HCT116 (cell line): ENCODE results near the gene EDDM3A. TPM values are rescaled to one million over a fixed set of nuclear protein-coding genes. Genes with fewer than 3 reads are reported as not detected.

Experiments used
- ATAC-seq: fragments of 200-7000 bp; cut with Tn5 transposase; 2 replicates; pipeline ENCODE4 v1.9.1; 2020; ENCODE audit warnings: mild to moderate bottlenecking, moderate library complexity
- BruUV-seq: library from RNA; stranded (reverse); fragments of 400-500 nt; replicated peaks from 2 replicates; lab custom pipeline; 2021; lab: Mats Ljungman, UMichigan
- CTCF ChIA-PET: fragments of 300-600 bp; sonication (Branson Sonifier 250); formaldehyde crosslinking; loops from one replicate; lab custom pipeline; 2021; ENCODE audit warnings: antibody characterized with exemption; lab: Charles Lee
- POLR2A ChIA-PET: fragments of 300-600, 350-600 bp; sonication (Branson Sonifier 250); formaldehyde crosslinking; loops from one replicate; lab custom pipeline; 2021; ENCODE audit warnings: antibody characterized with exemption; lab: Charles Lee
- RAD21 ChIA-PET, 2 experiments: fragments of 300-600 bp; sonication (Branson Sonifier 250); formaldehyde crosslinking; loops; one replicate each; lab custom pipeline; 2023; ENCODE audit warnings: low total read pairs in 2 of 2; ENCODE audit not compliant: uncharacterized antibody in 2 of 2, unreplicated experiment in 2 of 2, low non-redundant PET in 1 of 2; lab: Charles Lee
- DNase-seq: peaks from one replicate; pipeline ENCODE4 v3.0.0-alpha.2; 2010; ENCODE audit warnings: low read depth, low spot score
- H2AFZ ChIP-seq: fragments of 200-600 bp; shearing (Covaris generic), sonication (generic); 2 replicates; pipeline ENCODE4 v1.6.1; 2017; ENCODE audit warnings: low read depth, mixed run types, mixed read lengths, antibody characterized with exemption, low read length; ENCODE audit not compliant: poor library complexity, severe bottlenecking
- H3K27ac ChIP-seq: 2 replicates; pipeline ENCODE4 v1.5.1; 2012; ENCODE audit warnings: low read depth, low read length
- H3K27me3 ChIP-seq: fragments of 200-600 bp; sonication (generic); 2 replicates; pipeline ENCODE4 v1.6.1; 2016; ENCODE audit warnings: mixed run types, low read length, mixed read lengths; ENCODE audit not compliant: insufficient read depth
- H3K36me3 ChIP-seq, 2 experiments: fragments of 200-500 bp in 1 of 2; fragments of 200-600 bp in 1 of 2; sonication (Bioruptor generic) in 1 of 2; sonication (generic) in 1 of 2; 2 replicates each; pipeline versions ENCODE4 v1.5.1 to v1.6.1; 2014 to 2016; ENCODE audit warnings: low read length in 2 of 2, inconsistent platforms in 1 of 2, mixed read lengths in 1 of 2, mixed run types in 1 of 2; ENCODE audit not compliant: insufficient read depth in 2 of 2, control insufficient read depth in 1 of 2
- H3K4me1 ChIP-seq, 2 experiments: fragments of 200-600 bp in 1 of 2; sonication (generic) in 1 of 2; 2 replicates each; pipeline versions ENCODE4 v1.5.1 to v1.6.1; 2012 to 2017; ENCODE audit warnings: low read length in 2 of 2, inconsistent platforms in 1 of 2, mild to moderate bottlenecking in 1 of 2, mixed read lengths in 1 of 2, mixed run types in 1 of 2, moderate library complexity in 1 of 2; ENCODE audit not compliant: insufficient read depth in 2 of 2, control insufficient read depth in 1 of 2
- H3K4me2 ChIP-seq: fragments of 200-600 bp; sonication (generic); 2 replicates; pipeline ENCODE4 v1.6.1; 2017; ENCODE audit warnings: mixed run types, low read length, mixed read lengths
- H3K4me3 ChIP-seq, 2 experiments: fragments of 200-600 bp in 1 of 2; sonication (generic) in 1 of 2; replicated peaks in 1 of 2; 2 replicates each; pipeline ENCODE4 v1.5.1; 2011 to 2016; ENCODE audit warnings: low read length in 2 of 2, control low read depth in 1 of 2, low read depth in 1 of 2, mild to moderate bottlenecking in 1 of 2, mixed read lengths in 1 of 2, mixed run types in 1 of 2
- H3K79me2 ChIP-seq: fragments of 200-600 bp; sonication (generic); 2 replicates; pipeline ENCODE4 v1.6.1; 2017; ENCODE audit warnings: mild to moderate bottlenecking, mixed run types, low read length, moderate library complexity, mixed read lengths; ENCODE audit not compliant: insufficient read depth
- H3K9ac ChIP-seq: fragments of 200-600 bp; sonication (generic); 2 replicates; pipeline ENCODE4 v1.6.1; 2016; ENCODE audit warnings: low read length, mixed read lengths
- H3K9me2 ChIP-seq: fragments of 200-600 bp; sonication (generic), shearing (Covaris generic); 2 replicates; pipeline ENCODE4 v1.6.1; 2017; ENCODE audit warnings: mixed run types, mild to moderate bottlenecking, moderate library complexity; ENCODE audit not compliant: insufficient read depth
- H3K9me3 ChIP-seq, 2 experiments: fragments of 200-500 bp in 1 of 2; fragments of 200-600 bp in 1 of 2; sonication (Bioruptor generic) in 1 of 2; sonication (generic) in 1 of 2; 2 replicates each; pipeline ENCODE4 v1.6.1; 2014 to 2017; ENCODE audit warnings: low read length in 2 of 2, mixed read lengths in 2 of 2, inconsistent platforms in 1 of 2, low read depth in 1 of 2, mild to moderate bottlenecking in 1 of 2, mixed run types in 1 of 2, moderate library complexity in 1 of 2; ENCODE audit not compliant: control insufficient read depth in 1 of 2, insufficient read depth in 1 of 2
- H4K20me1 ChIP-seq: fragments of 200-600 bp; sonication (generic), shearing (Covaris generic); 2 replicates; pipeline ENCODE4 v1.6.1; 2017; ENCODE audit warnings: mixed run types, mild to moderate bottlenecking, moderate library complexity; ENCODE audit not compliant: insufficient read depth
- ATF3 ChIP-seq: IDR thresholded peaks from 2 replicates; pipeline ENCODE4 v1.6.1; 2012
- CTCF ChIP-seq, 3 experiments: fragments of 200-600 bp in 1 of 3; sonication (generic) in 1 of 3; IDR thresholded peaks in 2 of 3; conservative IDR thresholded peaks in 1 of 3; 2 replicates each; pipeline ENCODE4 v1.5.1; 2012 to 2017; ENCODE audit warnings: low read depth in 2 of 3, low read length in 2 of 3, antibody characterized with exemption in 1 of 3, borderline replicate concordance in 1 of 3, control low read depth in 1 of 3, mild to moderate bottlenecking in 1 of 3, mixed read lengths in 1 of 3, mixed run types in 1 of 3, moderate library complexity in 1 of 3; ENCODE audit not compliant: insufficient read depth in 1 of 3
- EGR1 ChIP-seq: IDR thresholded peaks from 2 replicates; pipeline ENCODE4 v1.6.1; 2012; ENCODE audit warnings: low read depth
- ELF1 ChIP-seq: IDR thresholded peaks from 2 replicates; pipeline ENCODE4 v1.6.1; 2012; ENCODE audit warnings: low read depth, borderline replicate concordance
- EZH2 ChIP-seq: fragments of 200-600 bp; sonication (generic); IDR thresholded peaks from 2 replicates; pipeline ENCODE4 v1.6.1; 2017; ENCODE audit warnings: antibody characterized with exemption, mixed run types
- EZH2phosphoT487 ChIP-seq: fragments of 200-600 bp; IDR thresholded peaks from 2 replicates; pipeline ENCODE4 v1.6.1; 2018; ENCODE audit warnings: antibody characterized with exemption, borderline replicate concordance
- FOSL1 ChIP-seq: IDR thresholded peaks from 2 replicates; pipeline ENCODE4 v1.6.1; 2012; ENCODE audit warnings: low read depth
- JUND ChIP-seq: IDR thresholded peaks from 2 replicates; pipeline ENCODE4 v1.6.1; 2012
- MAX ChIP-seq: IDR thresholded peaks from 2 replicates; pipeline ENCODE4 v1.6.1; 2012
- POLR2A ChIP-seq: IDR thresholded peaks from 2 replicates; pipeline ENCODE4 v1.7.0; 2011; ENCODE audit warnings: borderline replicate concordance; ENCODE audit not compliant: insufficient read depth, insufficient read length; ENCODE audit errors: extremely low read depth
- POLR2AphosphoS5 ChIP-seq: IDR thresholded peaks from 2 replicates; pipeline ENCODE4 v1.6.1; 2011; ENCODE audit warnings: mild to moderate bottlenecking, low read depth, low read length, moderate library complexity
- RAD21 ChIP-seq: IDR thresholded peaks from 2 replicates; pipeline ENCODE4 v1.6.1; 2012; ENCODE audit warnings: low read depth, mild to moderate bottlenecking
- SP1 ChIP-seq: IDR thresholded peaks from 2 replicates; pipeline ENCODE4 v1.6.1; 2012; ENCODE audit warnings: low read depth
- SRF ChIP-seq: IDR thresholded peaks from 2 replicates; pipeline ENCODE4 v1.6.1; 2012; ENCODE audit warnings: low read depth
- TCF7L2 ChIP-seq: IDR thresholded peaks from 2 replicates; pipeline ENCODE4 v1.7.0; 2011; ENCODE audit warnings: borderline replicate concordance, inconsistent platforms; ENCODE audit not compliant: insufficient read depth, insufficient read length; ENCODE audit errors: extremely low read depth
- ZBTB33 ChIP-seq: IDR thresholded peaks from 2 replicates; pipeline ENCODE4 v1.6.1; 2011; ENCODE audit warnings: mild to moderate bottlenecking, low read length, moderate library complexity; ENCODE audit not compliant: insufficient replicate concordance; ENCODE audit errors: extremely low read depth
- ZFX ChIP-seq: fragments of 450-650 bp; IDR thresholded peaks from 2 replicates; pipeline ENCODE4 v1.6.1; 2017
- ZNF274 ChIP-seq: fragments of 200-500 bp; sonication (Bioruptor generic); IDR thresholded peaks from 2 replicates; pipeline ENCODE4 v1.6.1; 2014; ENCODE audit warnings: mild to moderate bottlenecking, low read depth, low read length, inconsistent platforms
- intact Hi-C: fragments of 100-400 bp; cut with micrococcal nuclease; formaldehyde crosslinking; loops from 2 replicates; pipeline ENCODE4 v1.10.0; 2022
- total RNA-seq: library from RNA; stranded (reverse); gene quantifications from one replicate; pipeline ENCODE4 v1.2.1, GENCODE V29; 2021; ENCODE audit not compliant: unreplicated experiment

The EDDM3A gene
- total RNA-seq, 1 experiment from 2014 or later, result not detected

- BruUV-seq, result no TSS peak
- TF ChIP-seq POLR2A (no peak), EZH2 (no peak), TCF7L2 (no peak), JUND (no peak), EZH2phosphoT487 (no peak), SP1 (no peak), EGR1 (no peak), CTCF (IDR thresholded peaks at IDR 0.05 in 2 of 3, conservative IDR thresholded peaks at IDR 0.05 in 1 of 3; ENCODE audit: borderline replicate concordance in 1 of 3, insufficient read depth in 1 of 3, low read depth in 2 of 3, low read length in 2 of 3) (no peak), ELF1 (no peak), RAD21 (no peak), SRF (no peak), POLR2AphosphoS5 (no peak), ZFX (no peak), ZNF274 (no peak), ZBTB33 (no peak), ATF3 (no peak), FOSL1 (no peak), MAX (no peak)
- no peaks in the 10 kb centered on the region for H3K9me2 ChIP-seq
- CTCF ChIA-PET, result no interaction called here
- no peak for ATAC-seq
- no peak overlapping the region for H3K4me3 ChIP-seq
- no peaks in the 10 kb centered on the region for H3K9me3 ChIP-seq
- no peaks in the 10 kb centered on the region for H3K36me3 ChIP-seq
- H2AFZ ChIP-seq, result no peak overlapping the region
- H3K4me1 ChIP-seq, result no peaks in the 10 kb centered on the region
- no peaks in the 10 kb centered on the region for H4K20me1 ChIP-seq
- no peaks in the 10 kb centered on the region for H3K79me2 ChIP-seq
- no peak for DNase-seq
- intact Hi-C loops, result no loop called here
- RAD21 ChIA-PET, result no interaction called here
- H3K27ac ChIP-seq, result no peak overlapping the region
- H3K27me3 ChIP-seq, result peaks cover 10% of the 10 kb centered on the region; the same call in 1 of the 2 replicates
- H3K9ac ChIP-seq, result no peak overlapping the region
- POLR2A ChIA-PET, result no interaction called here
- H3K4me2 ChIP-seq, result no peak overlapping the region
Measured at GRCh38 chr14:20774258-20774824, 28.7 kb downstream of the EDDM3A start.
